GM12873 (cell line): ENCODE results near the gene RPL35.

Experiments used
- TF ChIP-seq, protein P1 (sequence below): IDR thresholded peaks from 2 replicates; pipeline ENCODE4 v1.5.1; 2012; ENCODE audit warnings: low read depth, mild to moderate bottlenecking, moderate library complexity, low read length, control low read depth; ENCODE audit not compliant: insufficient read depth; ENCODE audit errors: missing control alignments

The RPL35 gene

DNA sequence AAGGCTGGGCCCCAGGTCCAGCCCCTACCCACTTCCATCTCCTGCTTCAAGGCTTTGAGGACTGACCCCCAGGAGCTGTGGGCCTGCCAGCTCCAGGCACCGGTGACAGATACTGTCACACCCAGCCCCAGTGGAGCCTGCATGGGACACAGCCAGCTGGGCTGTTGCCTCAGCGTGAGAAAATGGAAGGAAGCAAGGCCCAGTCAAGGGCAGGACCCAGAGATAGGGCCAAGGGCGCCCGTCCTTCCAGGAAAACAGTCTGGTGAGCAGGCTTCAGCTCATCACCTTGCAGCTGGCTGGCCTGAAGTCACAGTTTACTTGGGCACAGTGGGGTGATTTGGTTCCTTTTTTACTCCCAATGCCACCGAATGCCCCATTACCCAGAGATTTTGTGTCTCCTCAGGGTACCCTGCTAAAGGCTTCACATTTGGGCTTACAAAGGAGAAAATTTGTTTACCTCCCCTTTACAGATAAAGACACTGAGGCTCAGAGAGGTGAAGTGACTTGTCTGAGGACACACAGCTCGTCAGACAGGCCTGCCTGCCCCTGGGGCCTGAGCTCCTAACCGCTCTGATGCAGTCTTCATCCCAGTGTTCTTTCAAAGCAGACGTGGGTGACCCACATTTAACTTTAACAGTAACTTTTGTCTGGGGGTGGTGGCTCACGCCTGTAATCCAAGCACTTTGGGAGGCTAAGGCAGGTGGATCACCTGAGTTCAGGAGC is 30.0 kb downstream of the RPL35 start:
- TF ChIP-seq, protein P1, sequence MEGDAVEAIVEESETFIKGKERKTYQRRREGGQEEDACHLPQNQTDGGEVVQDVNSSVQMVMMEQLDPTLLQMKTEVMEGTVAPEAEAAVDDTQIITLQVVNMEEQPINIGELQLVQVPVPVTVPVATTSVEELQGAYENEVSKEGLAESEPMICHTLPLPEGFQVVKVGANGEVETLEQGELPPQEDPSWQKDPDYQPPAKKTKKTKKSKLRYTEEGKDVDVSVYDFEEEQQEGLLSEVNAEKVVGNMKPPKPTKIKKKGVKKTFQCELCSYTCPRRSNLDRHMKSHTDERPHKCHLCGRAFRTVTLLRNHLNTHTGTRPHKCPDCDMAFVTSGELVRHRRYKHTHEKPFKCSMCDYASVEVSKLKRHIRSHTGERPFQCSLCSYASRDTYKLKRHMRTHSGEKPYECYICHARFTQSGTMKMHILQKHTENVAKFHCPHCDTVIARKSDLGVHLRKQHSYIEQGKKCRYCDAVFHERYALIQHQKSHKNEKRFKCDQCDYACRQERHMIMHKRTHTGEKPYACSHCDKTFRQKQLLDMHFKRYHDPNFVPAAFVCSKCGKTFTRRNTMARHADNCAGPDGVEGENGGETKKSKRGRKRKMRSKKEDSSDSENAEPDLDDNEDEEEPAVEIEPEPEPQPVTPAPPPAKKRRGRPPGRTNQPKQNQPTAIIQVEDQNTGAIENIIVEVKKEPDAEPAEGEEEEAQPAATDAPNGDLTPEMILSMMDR, result no peak

DNA sequence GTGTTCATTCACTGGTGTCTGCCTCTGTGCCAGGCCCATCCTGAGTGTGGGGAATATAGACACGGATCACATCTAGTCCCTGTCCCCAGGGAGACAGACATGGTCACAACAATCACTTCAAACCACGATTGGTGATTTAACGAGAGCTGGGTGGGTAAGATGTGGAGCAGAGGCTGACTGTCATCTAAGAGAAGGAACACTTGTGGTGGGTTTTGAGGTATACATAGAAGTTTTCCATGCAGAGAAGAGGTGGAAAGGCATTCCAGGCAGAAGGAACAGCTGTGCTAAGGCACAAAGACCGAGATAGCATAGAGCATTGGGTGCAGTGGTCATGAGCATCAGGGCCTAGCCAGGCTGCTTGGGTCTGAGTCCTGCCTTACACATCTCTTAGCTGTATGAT is 31.2 kb downstream of the RPL35 start:
- TF ChIP-seq, protein P1, result no peak

DNA sequence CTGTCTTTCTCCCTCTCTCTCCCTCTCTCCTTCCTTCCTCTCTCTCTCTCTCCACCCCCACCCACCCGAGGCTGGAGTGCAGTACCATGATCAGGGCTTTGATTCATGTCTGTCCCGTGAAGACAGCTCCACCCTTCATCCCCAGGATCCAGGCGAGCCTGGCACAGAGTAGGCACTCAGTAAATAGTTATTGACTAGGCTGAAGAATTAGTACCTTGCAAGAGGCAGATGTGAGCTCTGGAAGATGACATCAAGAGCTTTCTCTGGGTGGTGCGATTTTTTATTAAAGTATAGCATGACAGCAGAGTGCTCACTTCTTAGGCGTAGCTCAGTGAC is 32.5 kb downstream of the RPL35 start:
- TF ChIP-seq, protein P1, result no peak

DNA sequence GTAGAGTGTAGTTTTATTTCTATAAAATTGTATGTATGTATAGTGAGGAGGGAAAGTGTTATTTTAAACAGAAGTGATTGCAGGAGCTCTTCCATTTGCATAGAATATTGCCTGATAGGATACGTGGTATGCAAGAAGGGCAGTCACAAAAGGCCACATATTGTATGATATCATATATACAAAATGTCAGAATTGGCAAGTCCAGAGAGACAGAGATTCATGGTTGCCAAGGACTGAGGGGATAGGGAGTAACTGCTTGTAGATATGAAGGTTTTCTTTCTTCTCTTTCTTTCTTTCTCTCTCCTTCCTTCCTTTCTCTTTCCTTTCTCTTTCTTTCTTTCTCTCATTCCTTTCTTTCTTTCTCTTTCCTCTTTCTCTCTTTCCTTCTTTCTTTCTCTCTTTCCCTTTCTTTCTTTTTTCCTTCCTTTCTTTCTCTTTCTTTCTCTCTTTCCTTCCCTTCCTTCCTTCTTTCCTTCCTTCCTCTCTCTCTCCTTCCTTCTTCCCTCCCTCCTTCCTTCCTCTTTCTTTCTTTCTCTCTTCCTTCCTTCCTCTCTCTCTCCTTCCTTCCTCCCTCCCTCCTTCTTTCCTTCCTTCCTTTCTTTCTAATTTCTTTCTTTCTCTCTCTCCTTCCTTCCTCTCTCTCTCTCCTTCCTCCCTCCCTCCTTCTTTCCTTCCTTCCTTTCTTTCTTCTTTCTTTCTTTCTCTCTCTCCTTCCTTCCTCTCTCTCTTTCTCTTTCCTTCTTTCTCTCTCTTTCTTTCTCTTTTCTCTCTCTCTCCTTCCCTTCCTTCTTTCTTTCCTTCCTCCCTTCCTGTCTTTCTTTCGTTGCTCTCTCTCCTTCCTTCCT is 33.0 kb downstream of the RPL35 start:
- TF ChIP-seq, protein P1, result no peak

DNA sequence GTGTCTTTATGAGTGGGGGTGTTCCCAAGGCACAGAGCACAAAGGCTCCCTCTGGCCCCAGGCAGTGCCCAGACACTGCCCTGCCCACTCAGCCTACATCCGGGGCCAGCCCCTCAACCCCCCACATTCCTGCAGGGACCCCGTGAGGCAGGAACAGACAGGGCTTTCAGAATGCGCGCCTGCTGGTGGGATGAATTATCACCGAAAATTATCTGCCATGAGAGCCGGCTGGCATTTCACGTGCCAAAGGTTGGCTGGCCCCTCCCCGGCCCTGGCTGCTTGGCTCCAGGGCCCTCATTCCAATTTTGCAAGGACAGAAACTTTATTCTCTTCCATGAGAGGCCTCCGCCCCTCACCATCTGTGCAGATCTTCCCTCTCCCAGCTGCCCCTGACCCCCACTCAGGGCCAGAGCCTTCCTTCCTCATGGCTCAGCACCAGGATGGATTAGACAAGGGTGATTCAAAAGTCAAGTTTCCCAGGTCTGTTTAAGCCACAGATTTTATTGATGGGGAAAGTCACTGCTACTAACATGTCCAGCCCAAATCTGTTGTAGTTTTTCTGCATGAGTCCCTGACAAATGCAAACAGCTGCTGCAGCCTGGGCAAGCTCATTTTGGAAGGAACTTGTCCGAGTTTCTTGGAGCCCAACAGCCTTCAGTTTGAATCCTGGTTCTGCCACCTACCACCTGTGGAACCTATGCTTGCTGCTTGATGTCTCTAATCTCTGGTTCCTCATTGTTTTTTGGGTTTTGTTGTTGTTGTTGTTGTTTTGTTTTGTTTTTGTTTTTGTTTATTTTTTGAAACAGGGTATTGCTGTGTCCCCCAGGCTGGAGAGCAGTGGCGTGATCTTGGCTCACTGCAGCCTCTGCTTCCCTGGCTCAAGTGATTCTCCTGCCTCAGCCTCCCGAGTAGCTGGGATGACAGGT is 40.8 kb downstream of the RPL35 start:
- TF ChIP-seq, protein P1, result no peak

DNA sequence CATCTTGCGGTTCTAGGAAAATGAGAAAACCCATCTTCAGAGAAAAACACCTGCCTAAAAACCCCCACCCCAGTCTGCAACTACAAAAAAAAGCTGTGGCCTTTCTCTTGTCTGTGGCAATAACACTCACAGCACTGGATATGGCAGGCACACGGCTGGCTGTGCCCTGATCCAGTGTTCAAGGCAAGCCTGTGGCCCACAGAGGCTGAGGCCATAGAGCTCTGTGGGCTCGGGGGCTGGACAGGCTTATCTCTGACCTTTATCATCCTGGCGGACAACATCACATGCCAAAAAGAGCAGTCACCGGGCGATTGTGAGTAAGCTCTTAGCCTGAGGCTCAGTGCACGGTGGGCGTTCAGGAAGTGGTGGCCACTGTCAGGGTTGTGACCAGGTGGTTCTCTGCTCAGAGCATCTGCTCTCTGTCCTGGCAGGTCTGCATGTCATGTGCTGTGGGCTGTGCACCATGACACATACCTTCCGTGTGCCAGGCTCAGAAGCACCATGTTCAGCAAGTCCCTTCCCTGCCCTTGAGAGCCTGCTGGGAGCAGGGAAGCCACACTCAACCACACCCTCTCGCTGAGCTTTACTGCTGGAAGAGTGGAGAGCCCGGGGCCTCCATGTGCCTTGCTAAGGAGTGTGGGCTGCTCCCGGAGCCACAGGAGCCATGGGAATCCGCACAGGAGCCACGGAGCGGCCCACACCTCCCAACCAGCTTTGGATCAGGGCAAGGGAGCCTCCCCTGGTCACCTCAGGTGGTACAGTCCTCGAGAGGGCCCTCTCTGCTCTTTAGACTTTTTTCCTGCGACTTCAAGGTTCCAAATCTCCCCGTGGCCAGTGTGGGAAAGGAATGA is 43.1 kb downstream of the RPL35 start:
- TF ChIP-seq, protein P1, result no peak
